WTC11 (cell line): Measurements from ENCODE around the gene RND2. TPM values are rescaled to one million over a fixed set of nuclear protein-coding genes. Genes with fewer than 3 reads are reported as not detected.
A peak's percentile ranks its signal among the peaks of the same experiment; 100 is the strongest.

Experiments used
- ATAC-seq: fragments of 200-7000 bp; cut with Tn5 transposase; 2 replicates; pipeline ENCODE4 v1.10.0; 2021; ENCODE audit warnings: mild to moderate bottlenecking, moderate library complexity
- CTCF ChIA-PET: fragments of 300-600 bp; sonication (Branson Sonifier 250); formaldehyde crosslinking; loops from one replicate; lab custom pipeline; 2021; ENCODE audit warnings: antibody characterized with exemption; lab: Charles Lee
- POLR2A ChIA-PET: fragments of 350-600 bp; sonication (Branson Sonifier 250); formaldehyde crosslinking; loops from one replicate; lab custom pipeline; 2021; ENCODE audit warnings: antibody characterized with exemption; lab: Charles Lee
- DNase-seq: peaks from one replicate; pipeline ENCODE4 v3.0.0; 2021; ENCODE audit warnings: low spot score
- H3K27ac Mint-ChIP-seq: 2 replicates; pipeline ENCODE4 v1.8.0; 2021; ENCODE audit warnings: mixed read lengths
- H3K27me3 Mint-ChIP-seq: 2 replicates; pipeline ENCODE4 v1.8.0; 2021; ENCODE audit warnings: low read depth, mild to moderate bottlenecking, moderate library complexity, mixed read lengths
- H3K36me3 Mint-ChIP-seq: 2 replicates; pipeline ENCODE4 v1.8.0; 2021; ENCODE audit warnings: mixed read lengths
- H3K4me1 Mint-ChIP-seq: 2 replicates; pipeline ENCODE4 v1.8.0; 2022; ENCODE audit warnings: mixed read lengths
- H3K4me3 Mint-ChIP-seq: 2 replicates; pipeline ENCODE4 v1.8.0; 2021; ENCODE audit warnings: mild to moderate bottlenecking, moderate library complexity, mixed read lengths
- H3K9me3 Mint-ChIP-seq: 2 replicates; pipeline ENCODE4 v1.8.0; 2021; ENCODE audit warnings: mixed read lengths
- EMX1 ChIP-seq: fragments of 250-450 bp; sonication (Bioruptor Pico); IDR thresholded peaks from 2 replicates; pipeline ENCODE4 v1.8.0; 2021; ENCODE audit warnings: mild to moderate bottlenecking
- FOXK1 ChIP-seq: sonication (generic); formaldehyde crosslinking; IDR thresholded peaks from 2 replicates; pipeline ENCODE4 v1.8.0; 2022; ENCODE audit warnings: mild to moderate bottlenecking, moderate library complexity, missing genetic modification reagents
- GABPB1 ChIP-seq: sonication (generic); formaldehyde crosslinking; IDR thresholded peaks from 2 replicates; pipeline ENCODE4 v1.8.1; 2023; ENCODE audit warnings: mild to moderate bottlenecking, missing genetic modification reagents
- IRF2 ChIP-seq: sonication (generic); formaldehyde crosslinking; IDR thresholded peaks from 2 replicates; pipeline ENCODE4 v1.8.0; 2022; ENCODE audit warnings: low read depth, missing genetic modification reagents, borderline replicate concordance
- KAT7 ChIP-seq: sonication (generic); formaldehyde crosslinking; IDR thresholded peaks from 2 replicates; pipeline ENCODE4 v1.8.1; 2023; ENCODE audit warnings: missing genetic modification reagents, mild to moderate bottlenecking, borderline replicate concordance
- MXD4 ChIP-seq: fragments of 250-450 bp; sonication (Bioruptor Pico); IDR thresholded peaks from 2 replicates; pipeline ENCODE4 v1.8.0; 2021; ENCODE audit warnings: mild to moderate bottlenecking, moderate library complexity, borderline replicate concordance
- NFYB ChIP-seq: sonication (generic); formaldehyde crosslinking; conservative IDR thresholded peaks from 2 replicates; pipeline ENCODE4 v1.8.0; 2022; ENCODE audit warnings: low read depth, missing genetic modification reagents
- RORB ChIP-seq: fragments of 250-450 bp; sonication (Bioruptor Pico); IDR thresholded peaks from 2 replicates; pipeline ENCODE4 v1.9.0; 2021; ENCODE audit warnings: mild to moderate bottlenecking
- SOX15 ChIP-seq: fragments of 250-450 bp; sonication (Bioruptor Pico); IDR thresholded peaks from 2 replicates; pipeline ENCODE4 v1.9.0; 2021; ENCODE audit warnings: mild to moderate bottlenecking
- ZBTB21 ChIP-seq: sonication (generic); formaldehyde crosslinking; IDR thresholded peaks from 2 replicates; pipeline ENCODE4 v1.8.1; 2023; ENCODE audit warnings: mild to moderate bottlenecking, missing genetic modification reagents, borderline replicate concordance
- ZNF423 ChIP-seq: fragments of 250-450 bp; sonication (Bioruptor Pico); IDR thresholded peaks from 2 replicates; pipeline ENCODE4 v2.1.2; 2022; ENCODE audit warnings: mild to moderate bottlenecking, moderate library complexity
- total RNA-seq: library from RNA; stranded (reverse); gene quantifications from 3 replicates; pipeline ENCODE4 v1.2.3, GENCODE V29; 2021
- TF ChIP-seq, protein P1 (sequence below): sonication (generic); formaldehyde crosslinking; conservative IDR thresholded peaks from 2 replicates; pipeline ENCODE4 v1.8.1; 2022; ENCODE audit warnings: mild to moderate bottlenecking, missing genetic modification reagents
- TF ChIP-seq, protein P2 (sequence below): sonication (generic); formaldehyde crosslinking; IDR thresholded peaks from 2 replicates; pipeline ENCODE4 v1.8.0; 2023; ENCODE audit warnings: missing genetic modification reagents
- TF ChIP-seq, protein P3 (sequence below): sonication (generic); formaldehyde crosslinking; IDR thresholded peaks from 2 replicates; pipeline ENCODE4 v1.8.0; 2022; ENCODE audit warnings: mild to moderate bottlenecking, missing genetic modification reagents
- TF ChIP-seq, protein P4 (sequence below): sonication (generic); formaldehyde crosslinking; IDR thresholded peaks from 2 replicates; pipeline ENCODE4 v1.8.1; 2022; ENCODE audit warnings: low read depth, mild to moderate bottlenecking, moderate library complexity, missing genetic modification reagents, borderline replicate concordance
- TF ChIP-seq, protein P5 (sequence below): sonication (generic); formaldehyde crosslinking; IDR thresholded peaks from 2 replicates; pipeline ENCODE4 v1.8.1; 2023; ENCODE audit warnings: mild to moderate bottlenecking, moderate library complexity, missing genetic modification reagents
- TF ChIP-seq, protein P6 (sequence below): sonication (generic); formaldehyde crosslinking; IDR thresholded peaks from 2 replicates; pipeline ENCODE4 v1.8.1; 2022; ENCODE audit warnings: low read depth, missing genetic modification reagents, borderline replicate concordance

RND2 gene
- total RNA-seq, 1 experiment from 2014 or later, result 50.2 TPM

- H3K4me1 Mint-ChIP-seq, result peaks cover 15% of the 10 kb centered on the region
- H3K9me3 Mint-ChIP-seq, result no peaks in the 10 kb centered on the region
- peak overlapping the region; percentile 85 for H3K27ac Mint-ChIP-seq
- ChIA-PET POLR2A (no interaction called here), CTCF (interaction anchor here (1.4 to 3.8 kb wide), 3 partner anchors 43 to 71 kb away, joined by 3 to 16 read pairs (median 3); partner anchors contain the start of gene RPL27)
- no peak for ATAC-seq
- TF ChIP-seq GABPB1 (CRISPR knock-in tag) (peak; percentile 98), IRF2 (CRISPR knock-in tag) (no peak)
- H3K36me3 Mint-ChIP-seq, result peaks cover 25% of the 10 kb centered on the region
- no peak for DNase-seq
- H3K27me3 Mint-ChIP-seq, result no peaks in the 10 kb centered on the region
- no peak overlapping the region for H3K4me3 Mint-ChIP-seq
Measured at GRCh38 chr17:43068570-43069367, 43.7 kb downstream of the RND2 start.

GRCh38 chr17:43069368-43069898 is 44.4 kb downstream of the RND2 start:
- CTCF ChIA-PET, result interaction anchor here (1.4 to 3.8 kb wide), 3 partner anchors 43 to 71 kb away, joined by 3 to 16 read pairs (median 3); partner anchors contain the start of gene RPL27
- TF ChIP-seq, protein P1, sequence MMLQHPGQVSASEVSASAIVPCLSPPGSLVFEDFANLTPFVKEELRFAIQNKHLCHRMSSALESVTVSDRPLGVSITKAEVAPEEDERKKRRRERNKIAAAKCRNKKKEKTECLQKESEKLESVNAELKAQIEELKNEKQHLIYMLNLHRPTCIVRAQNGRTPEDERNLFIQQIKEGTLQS, result no peak
- TF ChIP-seq, protein P2, sequence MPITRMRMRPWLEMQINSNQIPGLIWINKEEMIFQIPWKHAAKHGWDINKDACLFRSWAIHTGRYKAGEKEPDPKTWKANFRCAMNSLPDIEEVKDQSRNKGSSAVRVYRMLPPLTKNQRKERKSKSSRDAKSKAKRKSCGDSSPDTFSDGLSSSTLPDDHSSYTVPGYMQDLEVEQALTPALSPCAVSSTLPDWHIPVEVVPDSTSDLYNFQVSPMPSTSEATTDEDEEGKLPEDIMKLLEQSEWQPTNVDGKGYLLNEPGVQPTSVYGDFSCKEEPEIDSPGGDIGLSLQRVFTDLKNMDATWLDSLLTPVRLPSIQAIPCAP (CRISPR knock-in tag), result no peak
- peaks cover 9% of the 10 kb centered on the region for H3K4me1 Mint-ChIP-seq
- no peak overlapping the region for H3K27ac Mint-ChIP-seq
- no peaks in the 10 kb centered on the region for H3K9me3 Mint-ChIP-seq
- DNase-seq (no peak), ATAC-seq (no peak)
- no peak overlapping the region for H3K4me3 Mint-ChIP-seq
- peaks cover 29% of the 10 kb centered on the region for H3K36me3 Mint-ChIP-seq
- H3K27me3 Mint-ChIP-seq, result no peaks in the 10 kb centered on the region
- POLR2A ChIA-PET, result no interaction called here

DNA sequence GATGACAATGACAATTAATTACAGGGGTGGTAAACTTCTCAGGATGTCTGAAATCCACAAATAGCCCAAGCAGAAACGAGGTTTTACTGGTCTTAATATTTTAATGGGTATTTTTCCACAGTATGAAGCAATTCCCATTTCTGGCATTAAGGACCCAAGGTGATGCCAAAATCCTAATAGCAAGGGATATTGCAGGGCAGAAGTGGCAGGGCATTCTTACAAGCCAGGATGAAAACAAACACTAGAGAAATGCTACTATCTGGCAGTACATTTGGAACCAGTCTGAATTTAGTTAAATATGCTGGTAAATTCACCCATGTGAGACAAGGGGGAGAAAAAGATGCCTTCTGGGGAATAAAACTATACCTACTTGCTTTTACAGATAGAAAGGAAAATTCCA is 45.2 kb downstream of the RND2 start:
- Mint-ChIP-seq H3K36me3 (peaks cover 29% of the 10 kb centered on the region), H3K27me3 (no peaks in the 10 kb centered on the region), H3K9me3 (no peaks in the 10 kb centered on the region), H3K4me3 (no peak overlapping the region), H3K4me1 (peaks cover 8% of the 10 kb centered on the region), H3K27ac (no peak overlapping the region)
- ATAC-seq (no peak), DNase-seq (no peak)
- TF ChIP-seq, protein P3, sequence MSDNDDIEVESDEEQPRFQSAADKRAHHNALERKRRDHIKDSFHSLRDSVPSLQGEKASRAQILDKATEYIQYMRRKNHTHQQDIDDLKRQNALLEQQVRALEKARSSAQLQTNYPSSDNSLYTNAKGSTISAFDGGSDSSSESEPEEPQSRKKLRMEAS (CRISPR knock-in tag), result no peak
- TF ChIP-seq EMX1, result no peak
- TF ChIP-seq, protein P4, sequence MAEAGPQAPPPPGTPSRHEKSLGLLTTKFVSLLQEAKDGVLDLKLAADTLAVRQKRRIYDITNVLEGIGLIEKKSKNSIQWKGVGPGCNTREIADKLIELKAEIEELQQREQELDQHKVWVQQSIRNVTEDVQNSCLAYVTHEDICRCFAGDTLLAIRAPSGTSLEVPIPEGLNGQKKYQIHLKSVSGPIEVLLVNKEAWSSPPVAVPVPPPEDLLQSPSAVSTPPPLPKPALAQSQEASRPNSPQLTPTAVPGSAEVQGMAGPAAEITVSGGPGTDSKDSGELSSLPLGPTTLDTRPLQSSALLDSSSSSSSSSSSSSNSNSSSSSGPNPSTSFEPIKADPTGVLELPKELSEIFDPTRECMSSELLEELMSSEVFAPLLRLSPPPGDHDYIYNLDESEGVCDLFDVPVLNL, result no peak
- TF ChIP-seq GABPB1 (CRISPR knock-in tag), result no peak
- TF ChIP-seq FOXK1 (CRISPR knock-in tag), result no peak
- no peak for TF ChIP-seq NFYB (CRISPR knock-in tag)
- no peak for TF ChIP-seq MXD4 (CRISPR knock-in tag)
- POLR2A ChIA-PET, result no interaction called here
- CTCF ChIA-PET, result no interaction called here

DNA sequence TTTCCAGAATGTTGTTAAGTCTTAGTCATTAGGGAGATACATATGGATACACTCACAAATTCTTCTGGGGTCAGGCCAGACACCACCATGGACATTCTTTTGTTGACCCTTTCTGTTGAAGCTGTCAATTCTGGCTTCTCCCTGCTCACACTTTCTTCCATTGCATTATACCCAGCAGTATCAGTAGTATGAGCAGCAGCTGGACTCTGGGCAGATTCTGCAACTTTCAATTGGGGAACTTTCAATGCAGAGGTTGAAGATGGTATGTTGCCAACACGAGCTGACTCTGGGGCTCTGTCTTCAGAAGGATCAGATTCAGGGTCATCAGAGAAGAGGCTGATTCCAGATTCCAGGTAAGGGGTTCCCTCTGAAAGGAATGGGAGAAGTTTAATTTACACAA is 45.8 kb downstream of the RND2 start:
- TF ChIP-seq, protein P5, sequence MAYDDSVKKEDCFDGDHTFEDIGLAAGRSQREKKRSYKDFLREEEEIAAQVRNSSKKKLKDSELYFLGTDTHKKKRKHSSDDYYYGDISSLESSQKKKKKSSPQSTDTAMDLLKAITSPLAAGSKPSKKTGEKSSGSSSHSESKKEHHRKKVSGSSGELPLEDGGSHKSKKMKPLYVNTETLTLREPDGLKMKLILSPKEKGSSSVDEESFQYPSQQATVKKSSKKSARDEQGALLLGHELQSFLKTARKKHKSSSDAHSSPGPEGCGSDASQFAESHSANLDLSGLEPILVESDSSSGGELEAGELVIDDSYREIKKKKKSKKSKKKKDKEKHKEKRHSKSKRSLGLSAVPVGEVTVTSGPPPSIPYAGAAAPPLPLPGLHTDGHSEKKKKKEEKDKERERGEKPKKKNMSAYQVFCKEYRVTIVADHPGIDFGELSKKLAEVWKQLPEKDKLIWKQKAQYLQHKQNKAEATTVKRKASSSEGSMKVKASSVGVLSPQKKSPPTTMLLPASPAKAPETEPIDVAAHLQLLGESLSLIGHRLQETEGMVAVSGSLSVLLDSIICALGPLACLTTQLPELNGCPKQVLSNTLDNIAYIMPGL (CRISPR knock-in tag), result no peak
- TF ChIP-seq NFYB (CRISPR knock-in tag), result no peak
- TF ChIP-seq KAT7 (CRISPR knock-in tag), result no peak
- TF ChIP-seq SOX15 (CRISPR knock-in tag), result no peak
- no peak for TF ChIP-seq ZBTB21
- no peak for TF ChIP-seq ZNF423
- TF ChIP-seq, protein P6, sequence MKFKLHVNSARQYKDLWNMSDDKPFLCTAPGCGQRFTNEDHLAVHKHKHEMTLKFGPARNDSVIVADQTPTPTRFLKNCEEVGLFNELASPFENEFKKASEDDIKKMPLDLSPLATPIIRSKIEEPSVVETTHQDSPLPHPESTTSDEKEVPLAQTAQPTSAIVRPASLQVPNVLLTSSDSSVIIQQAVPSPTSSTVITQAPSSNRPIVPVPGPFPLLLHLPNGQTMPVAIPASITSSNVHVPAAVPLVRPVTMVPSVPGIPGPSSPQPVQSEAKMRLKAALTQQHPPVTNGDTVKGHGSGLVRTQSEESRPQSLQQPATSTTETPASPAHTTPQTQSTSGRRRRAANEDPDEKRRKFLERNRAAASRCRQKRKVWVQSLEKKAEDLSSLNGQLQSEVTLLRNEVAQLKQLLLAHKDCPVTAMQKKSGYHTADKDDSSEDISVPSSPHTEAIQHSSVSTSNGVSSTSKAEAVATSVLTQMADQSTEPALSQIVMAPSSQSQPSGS (CRISPR knock-in tag), result no peak
- no peak for TF ChIP-seq RORB
- H3K27me3 Mint-ChIP-seq, result no peaks in the 10 kb centered on the region
- H3K4me1 Mint-ChIP-seq, result peaks cover 8% of the 10 kb centered on the region
- peaks cover 26% of the 10 kb centered on the region for H3K36me3 Mint-ChIP-seq
- CTCF ChIA-PET, result no interaction called here
- H3K4me3 Mint-ChIP-seq, result no peak overlapping the region
- POLR2A ChIA-PET, result interaction anchor here (0.5 kb wide), 1 partner anchor 980 kb away, joined by 3 read pairs; no protein-coding TSS in a partner anchor
- H3K9me3 Mint-ChIP-seq, result no peaks in the 10 kb centered on the region
- H3K27ac Mint-ChIP-seq, result no peak overlapping the region
- DNase-seq (no peak), ATAC-seq (no peak)
